ENCODE results near the gene STAT5A. TPM values are rescaled to one million over a fixed set of nuclear protein-coding genes. Genes with fewer than 3 reads are reported as not detected.
A peak's percentile ranks its signal among the peaks of the same experiment; 100 is the strongest.

The STAT5A gene
- total and polyA plus RNA-seq, 9 of the 15 experiments (the other 6 are each of a cell fraction or from before 2014, with no cell fraction given) = 79.9 to 415 (median 196) TPM

DNA sequence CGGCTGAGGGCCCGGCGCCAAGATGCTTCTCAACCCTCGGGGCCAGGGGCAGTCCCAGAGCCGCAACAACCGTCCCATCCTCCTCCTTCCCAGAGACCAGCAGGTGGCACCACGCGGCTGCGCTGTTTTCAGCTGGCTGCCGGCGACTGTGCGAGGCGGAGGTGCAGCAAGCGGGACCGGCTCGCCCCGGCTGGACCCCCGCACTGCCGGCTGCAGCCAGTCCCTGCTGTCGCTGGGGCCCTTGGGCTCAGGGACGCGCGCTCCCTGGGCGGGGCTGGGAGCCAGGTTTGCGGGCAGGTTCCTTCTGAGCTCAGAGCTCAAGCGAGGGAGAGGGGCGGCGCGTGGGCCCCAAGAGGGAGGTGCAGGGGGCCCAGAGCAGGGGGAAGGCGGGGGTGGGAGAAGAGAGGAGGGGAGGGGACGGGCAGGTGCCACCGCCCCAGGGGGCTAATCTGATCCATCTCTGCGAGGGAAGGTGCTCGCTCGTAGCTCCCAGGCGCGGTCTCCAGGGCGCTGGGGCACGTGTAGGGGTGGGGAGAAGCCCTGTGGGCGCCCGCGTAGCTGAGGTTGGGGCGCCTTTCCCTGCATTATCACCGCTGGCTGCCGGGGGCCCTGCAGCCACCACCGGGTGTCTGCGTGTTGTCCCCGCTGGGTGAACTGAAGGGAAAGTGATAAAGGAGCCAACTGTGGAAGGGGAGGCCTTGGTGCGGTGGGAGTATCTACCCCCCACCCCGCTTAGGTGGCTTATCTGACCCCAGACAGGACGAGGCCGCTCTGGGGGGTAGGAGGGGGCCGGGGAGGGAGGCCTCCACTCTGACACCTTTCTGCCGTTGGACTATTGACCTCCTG lies 24.2 kb downstream of the STAT5A start (continued):
- peak; percentile 91; the same call in 1 of the 2 replicates for TF ChIP-seq GATAD2B (IDR thresholded peaks at IDR 0.05; ENCODE audit: borderline replicate concordance)
- TF ChIP-seq TEAD1 (CRISPR knock-in tag; IDR thresholded peaks at IDR 0.05) = peak; percentile 40 to 68; a peak in 2 of 4 replicates
- TF ChIP-seq, protein P1, sequence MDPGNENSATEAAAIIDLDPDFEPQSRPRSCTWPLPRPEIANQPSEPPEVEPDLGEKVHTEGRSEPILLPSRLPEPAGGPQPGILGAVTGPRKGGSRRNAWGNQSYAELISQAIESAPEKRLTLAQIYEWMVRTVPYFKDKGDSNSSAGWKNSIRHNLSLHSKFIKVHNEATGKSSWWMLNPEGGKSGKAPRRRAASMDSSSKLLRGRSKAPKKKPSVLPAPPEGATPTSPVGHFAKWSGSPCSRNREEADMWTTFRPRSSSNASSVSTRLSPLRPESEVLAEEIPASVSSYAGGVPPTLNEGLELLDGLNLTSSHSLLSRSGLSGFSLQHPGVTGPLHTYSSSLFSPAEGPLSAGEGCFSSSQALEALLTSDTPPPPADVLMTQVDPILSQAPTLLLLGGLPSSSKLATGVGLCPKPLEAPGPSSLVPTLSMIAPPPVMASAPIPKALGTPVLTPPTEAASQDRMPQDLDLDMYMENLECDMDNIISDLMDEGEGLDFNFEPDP (CRISPR knock-in tag; IDR thresholded peaks at IDR 0.05) = 0 out of 2 replicates have a peak, but pooled peaks have one; percentile 16
- TF ChIP-seq RBM15 (IDR thresholded peaks at IDR 0.05; ENCODE audit: insufficient read depth, low read length) = no peak
- TF ChIP-seq, protein P2, sequence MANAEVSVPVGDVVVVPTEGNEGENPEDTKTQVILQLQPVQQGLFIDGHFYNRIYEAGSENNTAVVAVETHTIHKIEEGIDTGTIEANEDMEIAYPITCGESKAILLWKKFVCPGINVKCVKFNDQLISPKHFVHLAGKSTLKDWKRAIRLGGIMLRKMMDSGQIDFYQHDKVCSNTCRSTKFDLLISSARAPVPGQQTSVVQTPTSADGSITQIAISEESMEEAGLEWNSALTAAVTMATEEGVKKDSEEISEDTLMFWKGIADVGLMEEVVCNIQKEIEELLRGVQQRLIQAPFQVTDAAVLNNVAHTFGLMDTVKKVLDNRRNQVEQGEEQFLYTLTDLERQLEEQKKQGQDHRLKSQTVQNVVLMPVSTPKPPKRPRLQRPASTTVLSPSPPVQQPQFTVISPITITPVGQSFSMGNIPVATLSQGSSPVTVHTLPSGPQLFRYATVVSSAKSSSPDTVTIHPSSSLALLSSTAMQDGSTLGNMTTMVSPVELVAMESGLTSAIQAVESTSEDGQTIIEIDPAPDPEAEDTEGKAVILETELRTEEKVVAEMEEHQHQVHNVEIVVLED (CRISPR knock-in tag; IDR thresholded peaks at IDR 0.05) = peak; percentile 15; the same call in 1 of the 2 replicates
- no peak for TF ChIP-seq ATF1 (CRISPR knock-in tag; IDR thresholded peaks at IDR 0.05)
- TF ChIP-seq ATF1 (tag; IDR thresholded peaks at IDR 0.05) = peak; percentile 78
- no peak for TF ChIP-seq ZNF778 (CRISPR knock-in tag; IDR thresholded peaks at IDR 0.05)
- no peak for TF ChIP-seq KAT2B (IDR thresholded peaks at IDR 0.05; ENCODE audit: low read depth, low read length)
- no peak for TF ChIP-seq ZNF282 (CRISPR knock-in tag; IDR thresholded peaks at IDR 0.05)
- TF ChIP-seq GABPB1 (CRISPR knock-in tag; IDR thresholded peaks at IDR 0.05) = no peak
- TF ChIP-seq, protein P3, sequence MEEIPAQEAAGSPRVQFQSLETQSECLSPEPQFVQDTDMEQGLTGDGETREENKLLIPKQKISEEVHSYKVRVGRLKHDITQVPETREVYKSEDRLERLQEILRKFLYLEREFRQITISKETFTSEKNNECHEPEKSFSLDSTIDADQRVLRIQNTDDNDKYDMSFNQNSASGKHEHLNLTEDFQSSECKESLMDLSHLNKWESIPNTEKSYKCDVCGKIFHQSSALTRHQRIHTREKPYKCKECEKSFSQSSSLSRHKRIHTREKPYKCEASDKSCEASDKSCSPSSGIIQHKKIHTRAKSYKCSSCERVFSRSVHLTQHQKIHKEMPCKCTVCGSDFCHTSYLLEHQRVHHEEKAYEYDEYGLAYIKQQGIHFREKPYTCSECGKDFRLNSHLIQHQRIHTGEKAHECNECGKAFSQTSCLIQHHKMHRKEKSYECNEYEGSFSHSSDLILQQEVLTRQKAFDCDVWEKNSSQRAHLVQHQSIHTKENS (CRISPR knock-in tag; IDR thresholded peaks at IDR 0.05) = no peak
- peak; percentile 11; the same call in 1 of the 2 replicates for TF ChIP-seq STAG1 (CRISPR knock-in tag; IDR thresholded peaks at IDR 0.05; ENCODE audit: borderline replicate concordance)
- TF ChIP-seq MXI1 (IDR thresholded peaks at IDR 0.05; ENCODE audit: low read depth, low read length) = no peak
- TF ChIP-seq NFRKB (IDR thresholded peaks at IDR 0.05; ENCODE audit: low read depth) = peak; percentile 14; the same call in 1 of the 2 replicates
- TF ChIP-seq ZNF780A (CRISPR knock-in tag; IDR thresholded peaks at IDR 0.05) = no peak
- TF ChIP-seq POU5F1 (IDR thresholded peaks at IDR 0.05; ENCODE audit: borderline replicate concordance, low read depth, low read length, partially characterized antibody) = no peak
- TF ChIP-seq DDX20 (tag; IDR thresholded peaks at IDR 0.05; ENCODE audit: low read depth) = no peak
- TF ChIP-seq ADNP (tag; IDR thresholded peaks at IDR 0.05) = no peak
- no peak for TF ChIP-seq DNMT1 (IDR thresholded peaks at IDR 0.05)
- TF ChIP-seq SP2 (IDR thresholded peaks at IDR 0.05; ENCODE audit: extremely low read depth, low read depth, low read length, poor library complexity, severe bottlenecking) = no peak
- 0 out of 2 replicates have a peak, but pooled peaks have one; percentile 35 for TF ChIP-seq HCFC1 (IDR thresholded peaks at IDR 0.05; ENCODE audit: low read depth, low read length)

Data from K562 (cell line).